ENCODE data around the gene B3GALT5.

DNA sequence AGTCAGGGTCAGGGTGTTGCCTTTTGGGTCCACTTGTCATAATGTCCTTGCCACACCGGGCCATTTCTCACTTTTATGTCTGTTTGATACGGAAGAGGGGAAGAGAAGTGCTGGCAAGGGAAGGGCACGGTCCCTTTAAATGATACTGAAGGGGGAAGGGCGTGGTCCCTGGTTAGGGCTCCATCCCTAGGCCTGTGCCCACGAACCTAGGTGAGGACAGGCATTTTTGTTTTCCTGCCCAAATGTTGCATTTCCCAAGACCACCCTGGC is 25.2 kb downstream of the B3GALT5 start:
- TF ChIP-seq CTCF (IDR thresholded peaks at IDR 0.05) (no peak), POLR2A (IDR thresholded peaks at IDR 0.05) (no peak), POLR2AphosphoS5 (IDR thresholded peaks at IDR 0.05) (no peak)

Measured in prostate gland (tissue), 2 donors.